Stimulated activated CD8-positive, alpha-beta memory T cell treated with anti-CD3 and anti-CD28 coated beads, Interleukin-7, amount 100 ng/mL, for 4 hours (primary cell): ENCODE results near the gene SDHAF3.
"Not testable (repeated sequence)": the region's sequence is repeated elsewhere in the genome, so short reads cannot be mapped to it uniquely, and the experiment has no call there.

Experiments used
- DNase-seq, 2 donors: peaks; one replicate each; pipeline ENCODE4 v3.0.0-alpha.2; 2020; ENCODE audit warnings: low read depth in 2 of 2

Gene SDHAF3

DNA sequence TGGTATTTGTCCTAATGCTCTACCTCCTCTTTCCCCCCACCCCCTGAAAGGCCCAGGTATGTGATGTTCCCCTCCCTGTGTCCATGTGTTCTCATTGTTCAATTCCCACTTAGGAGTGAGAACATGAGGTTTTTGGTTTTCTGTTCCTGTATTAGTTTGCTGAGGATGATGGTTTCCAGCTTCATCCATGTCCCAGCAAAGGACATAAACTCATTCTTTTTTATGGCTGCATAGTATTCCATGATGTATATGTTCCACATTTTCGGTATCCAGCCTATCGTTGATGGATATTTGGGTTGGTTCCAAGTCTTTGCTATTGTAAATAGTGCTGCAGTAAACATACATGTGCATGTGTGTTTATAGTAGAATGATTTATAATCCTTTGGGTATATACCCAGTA, 5.6 kb downstream of the SDHAF3 start:
- DNase-seq, result not testable (repeated sequence)

DNA sequence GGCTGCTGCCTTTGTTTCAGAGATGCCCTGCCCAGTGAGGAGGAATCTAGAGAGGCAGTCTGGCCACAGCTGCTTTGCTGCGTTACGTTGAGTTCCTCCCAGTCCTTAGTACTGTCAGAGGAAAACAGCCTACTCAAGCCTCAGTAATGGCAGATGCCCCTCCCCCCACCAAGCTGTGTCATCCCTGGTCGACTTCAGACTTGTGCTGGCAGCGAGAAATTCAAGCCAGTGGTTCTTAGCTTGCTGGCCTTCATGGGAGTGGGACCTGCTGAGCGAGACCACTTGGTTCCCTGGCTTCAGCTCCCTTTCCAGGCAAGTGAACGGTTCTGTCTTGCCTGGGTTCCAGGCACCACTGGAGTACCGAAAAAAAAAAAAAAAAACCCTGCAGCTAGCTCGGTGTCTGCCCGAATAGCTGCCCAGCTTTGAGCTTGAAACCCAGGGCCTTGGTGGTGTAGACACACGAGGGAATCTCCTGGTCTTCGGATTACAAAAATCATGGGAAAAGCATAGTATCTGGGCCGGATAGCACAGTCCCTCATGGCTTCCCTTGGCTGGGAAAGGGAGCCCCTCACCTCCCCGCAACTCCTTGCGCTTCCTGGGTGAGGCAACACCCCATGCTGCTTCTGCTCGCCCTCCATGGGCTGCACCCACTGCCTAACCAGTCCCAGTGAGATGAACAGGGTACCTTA, 9.1 kb downstream of the SDHAF3 start:
- no peak for DNase-seq

DNA sequence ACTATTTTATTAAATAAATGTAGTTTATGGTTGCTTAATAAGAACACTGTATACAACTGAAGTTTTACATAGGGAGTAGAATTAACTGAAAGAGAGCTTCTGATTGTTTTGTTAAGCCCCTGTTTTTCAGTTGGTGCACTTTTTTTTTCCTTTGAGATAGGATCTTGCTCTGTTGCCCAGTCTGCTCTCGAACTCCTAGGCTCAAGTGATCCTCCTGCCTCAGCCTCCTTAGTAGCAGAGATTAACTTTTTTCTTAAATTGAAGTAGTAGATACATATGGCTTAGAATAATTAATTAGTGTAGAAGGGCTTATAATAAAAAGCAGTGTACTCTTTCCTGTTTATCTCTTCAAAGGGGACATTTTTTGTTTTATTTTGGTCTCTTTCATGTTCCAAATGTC, 11.2 kb downstream of the SDHAF3 start:
- no peak for DNase-seq

DNA sequence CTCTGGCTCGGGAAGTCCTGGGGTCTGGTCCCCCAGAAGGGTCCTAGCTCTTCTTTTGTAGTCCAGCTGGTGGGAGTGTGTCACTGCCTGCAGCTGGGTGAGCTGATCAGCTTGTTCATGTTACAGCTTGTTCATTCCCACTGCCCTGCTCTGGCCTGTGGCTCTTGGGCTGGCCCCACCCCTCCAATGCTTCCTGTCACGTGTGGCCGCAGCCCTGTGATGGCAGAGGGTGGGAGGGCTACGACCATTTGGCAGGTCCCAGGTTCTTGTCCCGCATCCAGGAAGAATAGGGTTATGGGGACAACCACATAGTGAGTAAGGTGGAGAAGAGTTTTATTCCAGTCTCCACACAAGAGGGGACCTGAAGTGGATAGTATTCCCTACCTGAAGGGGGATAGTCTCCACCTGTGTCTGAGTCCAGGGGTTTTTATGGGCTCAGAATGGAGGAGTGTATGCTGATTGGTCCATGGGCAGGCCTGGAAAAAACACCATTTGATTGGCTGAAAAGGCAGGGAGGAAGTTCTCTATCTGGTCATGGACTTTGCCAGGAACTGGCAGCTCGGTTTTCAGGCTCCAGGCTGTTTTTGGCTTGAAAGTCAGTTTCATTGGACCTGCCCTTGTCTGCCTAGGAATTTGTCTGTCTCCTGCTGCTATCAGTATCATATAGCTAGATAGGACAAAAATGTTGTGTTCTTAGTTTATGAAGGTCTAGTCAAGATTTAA, 13.1 kb downstream of the SDHAF3 start:
- DNase-seq, result no peak

DNA sequence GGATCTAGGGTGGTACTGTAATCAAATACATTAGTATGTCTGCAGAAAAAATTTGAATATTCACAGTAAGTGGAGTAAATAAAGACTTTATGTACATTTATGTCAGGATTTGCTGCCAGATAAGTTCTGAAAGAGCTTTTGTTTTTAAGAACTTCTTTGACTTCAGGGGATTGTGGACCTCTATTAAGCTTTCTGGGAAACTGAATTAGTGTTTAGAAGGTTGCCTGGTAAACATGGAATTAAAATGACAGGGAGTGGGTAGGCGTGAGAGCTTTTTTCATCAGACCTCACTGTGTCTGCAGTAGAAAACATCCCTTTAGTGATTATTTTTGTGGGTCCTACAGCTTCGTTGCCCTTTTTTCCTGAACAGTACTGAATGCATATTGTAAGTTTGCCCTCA, 15.7 kb downstream of the SDHAF3 start:
- no peak for DNase-seq

DNA sequence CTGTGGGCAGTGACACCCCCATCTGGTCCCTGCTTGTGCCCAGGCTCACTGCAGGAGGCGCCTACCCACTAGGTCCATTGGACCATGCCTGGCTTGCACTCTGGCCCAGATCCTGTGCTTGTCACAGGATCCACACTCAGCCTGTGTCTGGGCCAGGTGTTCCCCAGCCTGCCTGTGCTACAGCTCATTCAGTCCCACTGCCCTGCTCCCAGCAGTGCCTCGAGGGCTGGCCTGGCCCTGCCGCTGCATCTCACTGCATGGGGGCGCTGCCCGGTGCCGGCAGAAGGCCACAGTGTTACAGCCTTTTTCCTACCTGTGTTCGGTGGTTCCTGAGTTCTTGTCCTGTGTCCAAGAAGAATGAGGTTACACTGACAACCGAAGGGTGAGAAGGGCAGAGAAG, 21.3 kb downstream of the SDHAF3 start:
- no peak for DNase-seq

DNA sequence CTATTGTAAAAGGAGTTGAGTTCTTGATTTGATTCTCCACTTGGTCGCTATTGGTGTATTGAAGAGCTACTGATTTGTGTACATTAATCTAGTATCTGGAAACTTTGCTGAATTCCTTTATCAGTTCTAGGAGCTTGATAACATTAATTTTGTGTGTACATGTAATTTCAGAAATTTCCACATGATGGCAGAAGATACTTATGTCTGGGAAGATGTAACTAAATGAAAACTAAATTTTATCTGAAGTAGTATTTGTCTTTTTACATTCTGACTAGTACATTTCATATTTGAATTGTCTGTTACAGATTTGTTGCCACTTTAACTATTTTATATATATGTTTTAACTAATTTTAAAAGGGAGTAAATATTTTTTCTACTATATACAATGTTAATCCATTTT, 27.6 kb downstream of the SDHAF3 start:
- DNase-seq, result no peak

DNA sequence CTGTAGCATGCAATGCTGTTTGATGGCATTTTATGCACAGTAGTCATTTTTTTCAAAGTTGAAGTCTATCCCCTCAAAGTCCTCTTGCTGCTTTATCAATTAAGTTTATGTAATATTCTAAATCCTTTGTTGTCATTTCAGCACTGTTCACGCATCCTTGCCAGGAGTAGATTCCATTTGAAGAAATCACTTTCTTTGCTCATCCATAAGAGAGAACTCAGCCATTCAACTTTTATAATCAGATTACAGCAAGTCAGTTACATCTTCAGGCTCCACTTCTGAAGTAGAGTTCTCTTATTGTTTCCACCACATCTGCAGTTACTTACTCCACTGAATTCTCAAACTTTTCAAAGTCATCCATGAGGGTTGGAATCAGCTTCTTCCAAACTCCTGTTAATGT, 32.3 kb downstream of the SDHAF3 start:
- no peak for DNase-seq

DNA sequence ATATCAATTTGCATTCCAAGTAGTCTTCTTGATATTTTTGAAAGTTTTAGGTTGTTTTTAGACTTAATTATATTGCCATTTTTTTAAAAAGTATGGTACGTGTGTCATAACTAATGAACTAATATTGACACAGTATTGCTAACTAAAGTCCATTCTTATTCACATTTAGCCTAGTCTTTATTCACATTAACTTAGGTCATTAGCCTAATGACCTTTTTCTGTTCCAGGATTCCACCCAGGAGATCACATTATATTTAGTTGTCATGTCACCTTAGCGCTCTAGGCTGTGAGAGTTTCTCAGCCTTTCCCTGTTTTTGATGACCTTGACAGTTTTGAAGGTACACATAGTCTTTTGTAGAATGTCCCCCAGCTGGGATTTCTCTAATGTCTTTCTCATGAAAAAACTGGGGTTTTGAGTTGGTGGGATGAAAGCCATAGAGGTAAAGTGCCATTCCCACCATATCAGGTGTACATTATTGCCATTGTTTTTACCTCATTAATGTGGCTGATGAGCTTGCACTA, 38.5 kb downstream of the SDHAF3 start:
- DNase-seq, result no peak

DNA sequence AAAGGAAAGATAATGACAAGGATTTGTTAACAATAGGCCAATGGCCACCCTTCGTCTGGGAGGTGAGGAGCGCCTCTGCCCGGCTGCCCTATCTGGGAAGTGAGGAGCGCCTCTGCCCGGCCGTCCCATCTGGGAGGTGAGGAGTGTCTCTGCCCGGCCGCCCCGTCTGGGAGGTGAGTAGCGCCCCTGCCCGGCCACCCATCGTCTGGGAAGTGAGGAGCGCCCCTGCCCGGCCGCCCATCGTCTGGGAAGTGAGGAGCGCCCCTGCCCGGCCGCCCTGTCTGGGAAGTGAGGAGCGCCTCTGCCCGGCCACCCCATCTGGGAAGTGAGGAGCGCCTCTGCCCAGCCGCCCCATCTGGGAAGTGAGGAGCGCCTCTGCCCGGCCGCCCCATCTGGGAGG, 42.5 kb downstream of the SDHAF3 start:
- not testable (repeated sequence) for DNase-seq

DNA sequence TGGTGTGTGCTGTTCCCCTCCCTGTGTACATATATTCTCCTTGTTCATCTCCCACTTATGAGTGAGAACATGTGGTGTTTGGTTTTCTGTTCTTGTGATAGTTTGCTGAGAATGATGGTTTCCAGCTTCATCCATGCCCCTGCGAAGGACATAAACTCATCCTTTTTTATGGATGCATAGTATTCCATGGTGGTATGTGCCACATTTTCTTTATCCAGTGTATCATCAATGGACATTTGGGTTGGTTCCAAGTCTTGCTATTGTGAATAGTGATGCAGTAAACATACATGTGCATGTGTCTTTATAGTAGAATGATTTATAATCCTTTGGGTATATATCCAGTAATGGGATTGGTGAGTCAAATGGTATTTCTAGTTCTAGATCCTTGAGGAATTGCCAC, 44.1 kb downstream of the SDHAF3 start:
- not testable (repeated sequence) for DNase-seq

DNA sequence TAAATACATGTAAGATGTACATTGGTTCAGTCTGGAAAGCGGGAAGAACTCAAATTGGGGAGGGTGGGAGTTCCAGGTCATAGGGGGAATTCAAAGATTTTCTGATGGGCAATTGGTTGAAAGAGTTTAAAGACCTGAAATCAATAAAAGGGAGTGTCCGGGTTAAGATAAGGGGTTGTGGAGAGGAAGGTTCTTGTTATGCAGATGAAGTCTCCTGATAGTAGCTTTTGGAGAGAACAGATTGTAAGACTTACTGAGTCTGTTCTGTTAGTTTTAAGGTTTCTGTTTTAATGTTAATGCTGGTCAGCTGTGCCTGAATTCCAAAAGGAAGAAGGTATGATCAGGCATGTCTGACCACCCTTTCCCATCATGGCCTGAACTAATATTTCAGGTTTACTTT, 48.8 kb downstream of the SDHAF3 start:
- no peak for DNase-seq

DNA sequence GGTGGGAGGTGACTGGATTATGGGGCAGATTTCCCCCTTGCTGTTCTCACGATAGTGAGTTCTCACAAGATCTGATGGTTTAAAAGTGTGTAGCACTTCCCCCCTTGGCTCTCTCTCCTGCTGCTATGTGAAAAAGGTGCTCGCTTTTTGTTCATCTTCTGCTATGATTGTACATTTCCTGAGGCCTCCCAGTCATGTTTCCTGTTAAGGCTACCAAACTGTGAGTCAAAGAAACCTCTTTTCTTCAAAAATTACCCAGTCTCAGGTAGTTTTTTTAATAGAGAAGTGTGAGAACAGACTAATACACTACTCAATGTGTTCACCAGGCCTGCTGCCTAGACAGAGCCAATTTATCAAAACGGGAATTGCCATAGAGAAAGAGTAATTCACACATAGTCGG, 49.7 kb downstream of the SDHAF3 start:
- no peak for DNase-seq

DNA sequence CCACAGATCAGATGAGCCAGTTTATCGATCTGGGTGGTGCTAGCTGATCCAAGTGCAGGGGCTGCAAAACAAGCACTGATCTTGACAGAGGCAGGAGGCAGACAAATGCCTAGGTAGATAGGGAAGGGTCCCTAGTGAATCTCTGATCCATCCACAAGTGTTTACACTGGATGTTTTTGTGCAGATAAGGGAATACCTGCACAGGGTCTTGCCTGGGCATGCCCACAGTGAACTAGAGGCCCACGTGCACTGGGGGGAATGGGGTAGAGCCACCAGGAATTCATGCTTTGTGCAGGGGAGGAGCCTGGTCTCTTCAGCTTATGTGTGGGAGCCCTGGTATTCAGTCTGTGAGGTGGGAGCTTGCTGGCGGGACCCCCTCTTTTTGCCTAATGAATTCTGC, 50.3 kb downstream of the SDHAF3 start:
- DNase-seq, result no peak

DNA sequence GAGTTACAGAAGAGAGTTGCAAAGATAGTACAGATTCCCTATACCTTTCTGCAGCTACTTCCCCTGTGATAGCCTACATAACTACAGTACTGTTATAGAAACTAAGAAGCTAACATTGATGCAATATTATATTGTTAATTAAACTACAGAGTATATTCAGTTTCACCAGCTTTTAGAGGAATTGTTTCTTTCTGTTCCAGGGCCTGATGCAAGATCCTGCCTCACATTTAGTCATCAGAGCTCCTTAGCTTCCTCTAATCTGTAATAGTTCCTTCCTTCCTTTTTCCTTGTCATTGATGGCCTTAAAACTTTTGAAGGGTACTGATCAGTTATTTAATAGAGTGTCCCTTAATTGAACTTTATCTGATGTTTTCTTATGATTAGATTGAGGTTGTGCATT, 56.8 kb downstream of the SDHAF3 start:
- DNase-seq, result no peak

DNA sequence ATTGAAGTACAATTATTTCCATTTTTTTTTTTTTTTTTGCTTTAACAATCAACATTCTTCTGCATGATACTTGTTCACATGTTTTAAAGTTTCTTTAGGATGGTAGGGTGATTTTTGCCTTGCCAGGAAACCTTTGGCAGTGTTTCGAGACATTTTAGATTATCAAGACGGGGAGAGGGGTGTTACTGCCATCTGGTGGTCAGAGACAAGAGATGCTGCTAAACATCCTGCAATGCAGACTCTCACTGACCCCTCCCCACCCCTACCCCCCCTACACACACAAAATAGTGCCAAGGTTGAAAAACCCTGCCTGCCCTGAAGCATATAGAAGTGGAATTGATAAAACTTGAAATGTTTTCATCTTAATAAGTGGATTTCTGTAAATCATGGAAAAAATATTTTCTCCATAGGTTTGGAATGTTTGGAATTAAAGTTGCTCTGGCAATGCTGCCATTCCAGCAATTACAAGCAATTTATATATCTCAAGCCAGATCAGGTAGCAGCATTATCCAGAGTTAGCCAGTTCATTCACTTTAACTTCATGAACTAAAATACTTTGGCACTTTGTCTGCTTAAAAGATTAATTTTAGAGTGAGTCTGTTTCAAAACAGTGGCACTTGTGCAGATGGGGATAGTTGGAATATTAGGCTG, 62.1 kb downstream of the SDHAF3 start:
- DNase-seq, result peak; percentile 3 to 11

DNA sequence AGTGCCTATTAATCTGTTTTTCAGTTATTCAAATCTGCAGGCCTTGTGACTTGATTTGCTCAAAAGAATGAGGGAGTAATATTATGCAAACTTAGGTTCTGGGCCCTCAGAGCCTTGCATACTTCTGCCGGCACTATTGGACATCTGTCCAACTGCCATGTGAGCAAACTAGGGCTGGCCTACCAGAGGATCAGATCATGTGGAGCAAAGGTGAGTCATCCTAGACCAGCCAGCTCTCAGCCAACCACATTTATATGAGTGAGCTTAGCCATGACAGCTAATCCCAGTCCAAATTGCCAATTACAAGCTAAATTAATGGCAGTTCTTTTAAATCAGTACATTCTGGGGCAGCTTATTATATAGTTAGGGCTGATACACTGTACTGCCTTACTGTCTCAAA, 69.6 kb downstream of the SDHAF3 start:
- no peak for DNase-seq

DNA sequence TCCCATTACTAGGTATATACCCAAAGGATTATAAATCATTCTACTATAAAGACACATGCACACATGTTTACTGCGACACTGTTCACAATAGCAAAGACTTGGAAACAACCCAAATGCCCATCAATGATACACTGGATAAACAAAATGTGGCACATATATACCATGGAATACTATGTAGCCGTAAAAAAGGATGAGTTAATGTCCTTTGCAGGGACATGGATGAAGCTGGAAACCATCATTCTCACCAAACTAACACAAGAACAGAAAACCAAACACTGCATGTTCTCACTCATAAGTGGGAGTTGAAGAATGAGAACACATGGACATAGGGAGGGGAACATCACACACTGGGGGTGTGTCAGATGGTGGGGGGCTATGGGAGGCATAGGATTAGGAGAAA, 78.7 kb downstream of the SDHAF3 start:
- not testable (repeated sequence) for DNase-seq

DNA sequence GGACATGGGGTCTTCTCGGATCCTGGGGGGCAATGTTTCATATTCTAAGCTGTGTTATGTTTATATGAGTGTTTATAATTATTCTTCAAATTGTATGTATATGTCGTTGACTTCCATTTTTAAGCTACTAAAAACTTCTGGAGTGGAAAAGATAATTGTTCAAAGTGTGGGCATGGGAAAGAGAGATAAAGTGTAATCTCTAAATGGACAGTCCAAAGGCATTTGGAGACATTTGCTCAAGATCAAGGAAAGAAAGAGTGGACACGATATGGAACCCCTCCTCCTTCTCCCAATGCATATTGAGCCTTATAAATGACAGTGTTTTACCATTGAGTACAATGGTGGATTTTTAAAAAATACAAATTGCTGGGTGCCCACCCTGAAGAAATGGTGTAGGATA, 81.1 kb downstream of the SDHAF3 start:
- DNase-seq, result no peak

DNA sequence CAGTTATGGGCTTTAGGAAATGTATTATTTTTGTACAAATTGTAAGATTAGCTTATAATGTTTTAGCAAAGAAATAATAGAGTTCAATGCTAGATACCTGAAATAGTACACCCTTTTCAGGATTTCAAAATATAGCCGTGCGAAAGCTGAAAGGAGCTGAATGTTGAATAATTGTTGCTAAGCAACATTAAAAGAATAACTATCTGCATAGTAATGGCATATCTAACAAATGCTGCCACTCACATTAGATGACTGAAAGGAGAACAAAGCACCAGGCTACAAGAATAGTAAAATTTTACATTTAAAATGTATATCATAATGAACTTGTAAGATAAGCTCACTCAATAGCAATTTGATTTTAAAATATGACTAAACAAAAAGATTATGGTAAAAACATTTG, 82.5 kb downstream of the SDHAF3 start:
- no peak for DNase-seq

DNA sequence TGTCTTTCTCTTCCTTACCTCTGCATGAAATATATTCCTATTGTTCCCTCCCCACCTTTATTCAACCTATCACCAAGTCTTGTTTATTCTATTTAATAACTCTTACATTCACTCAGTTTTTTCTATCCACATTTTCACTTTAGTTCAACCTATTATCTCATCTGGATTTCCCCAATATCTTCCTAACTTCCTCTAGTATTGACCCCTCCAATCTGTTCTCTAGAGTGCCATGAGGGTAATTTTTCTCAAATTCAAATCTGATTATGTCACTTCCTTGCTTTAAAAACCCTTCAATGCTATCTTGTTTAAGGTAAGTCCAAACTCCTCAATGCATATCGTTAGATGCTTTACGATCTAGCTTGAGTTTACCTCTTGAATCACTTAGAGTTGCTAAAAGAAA, 86.5 kb downstream of the SDHAF3 start:
- DNase-seq, result no peak

DNA sequence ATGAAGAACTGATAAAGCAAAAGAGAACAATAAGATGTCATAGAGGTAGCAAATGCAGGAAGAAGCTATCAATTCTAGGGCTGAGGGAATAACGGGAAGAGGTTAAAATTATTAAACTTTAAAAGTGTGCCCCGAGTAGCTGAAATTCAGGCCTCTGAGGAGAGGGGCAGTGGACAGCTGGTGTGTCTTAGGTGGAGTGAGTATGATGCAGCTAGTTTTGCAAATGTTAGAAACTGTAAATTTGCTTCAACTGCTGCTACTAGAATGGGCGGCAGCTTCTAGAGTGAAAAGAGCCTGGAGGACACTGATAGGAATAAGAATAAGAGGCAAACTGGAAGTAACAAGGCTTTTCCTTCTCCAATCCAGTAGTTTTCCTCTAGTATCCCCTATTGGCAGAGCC, 87.3 kb downstream of the SDHAF3 start:
- DNase-seq, result no peak

DNA sequence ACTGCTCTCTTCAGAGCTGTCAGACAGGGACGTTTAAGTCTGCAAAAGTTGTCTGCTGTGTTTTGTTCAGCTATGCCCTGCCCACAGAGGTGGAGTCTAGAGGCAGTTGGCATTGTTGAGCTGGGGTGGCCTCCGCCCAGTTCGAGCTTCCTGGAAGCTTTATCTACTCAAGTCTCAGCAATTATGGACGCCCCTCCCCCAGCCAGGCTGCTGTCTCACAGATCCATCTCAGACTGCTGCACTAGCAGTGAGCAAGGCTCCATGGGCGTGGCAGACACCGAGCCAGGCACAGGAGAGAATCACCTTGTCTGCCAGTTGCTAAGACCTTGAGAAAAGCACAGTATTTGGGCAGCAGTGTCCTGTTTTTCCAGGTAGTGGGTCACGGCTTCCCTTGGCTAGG, 98.1 kb downstream of the SDHAF3 start:
- no peak for DNase-seq
